SK-MEL-5 (cell line): ENCODE measurements around the gene ZBTB18. TPM values are rescaled to one million over a fixed set of nuclear protein-coding genes. Genes with fewer than 3 reads are reported as not detected.

Source experiments
- DNase-seq: peaks from one replicate; pipeline ENCODE4 v3.0.0-alpha.2; 2016; ENCODE audit warnings: low read depth, low spot score
- in situ Hi-C: cut with HindIII; loops from 2 replicates; pipeline ENCODE4 v1.10.0; 2016; ENCODE audit warnings: low sequenced_read_pairs, high pct_unique_total_duplicates, low pct_unique_long_range_greater_than_20kb
- total RNA-seq: library from RNA; depleted of rRNA; stranded (reverse); fragments of >200 nt; shearing (Covaris generic); gene quantifications from 2 replicates; pipeline ENCODE4 v1.2.3, GENCODE V29; 2014

The ZBTB18 gene
- total RNA-seq, 1 experiment from 2014 or later, result 11.4 TPM

- DNase-seq, result peak; percentile 55
- in situ Hi-C loops, result no loop called here
These were observed 2.7 kb downstream of the ZBTB18 start for GRCh38 chr1:244053831-244054230.

- no peak for DNase-seq
- in situ Hi-C loops, result no loop called here
These were observed 3.3 kb downstream of the ZBTB18 start for GRCh38 chr1:244054247-244054923.

- in situ Hi-C loops, result no loop called here
- DNase-seq, result no peak
These were observed 3.8 kb downstream of the ZBTB18 start for GRCh38 chr1:244054924-244055263.

GRCh38 chr1:244056577-244056976, 5.5 kb downstream of the ZBTB18 start:
- in situ Hi-C loops, result no loop called here
- no peak for DNase-seq

- no peak for DNase-seq
- in situ Hi-C loops, result no loop called here
These were observed 6.6 kb downstream of the ZBTB18 start for GRCh38 chr1:244057474-244058385.

GRCh38 chr1:244060117-244060516, 9.0 kb downstream of the ZBTB18 start:
- DNase-seq, result no peak
- in situ Hi-C loops, result loop anchor here (10.0 kb wide), 1 partner anchor 45 kb away; no protein-coding TSS in a partner anchor

- DNase-seq, result no peak
- in situ Hi-C loops, result loop anchor here (10.0 kb wide), 1 partner anchor 46 kb away; no protein-coding TSS in a partner anchor
These were observed 9.6 kb downstream of the ZBTB18 start for GRCh38 chr1:244060686-244061085.

GRCh38 chr1:244062156-244062725, 11.2 kb downstream of the ZBTB18 start:
- in situ Hi-C loops, result loop anchor here (10.0 kb wide), 1 partner anchor 47 kb away; no protein-coding TSS in a partner anchor
- DNase-seq, result no peak

GRCh38 chr1:244063498-244063897, 12.4 kb downstream of the ZBTB18 start:
- in situ Hi-C loops, result loop anchor here (10.0 kb wide), 1 partner anchor 49 kb away; no protein-coding TSS in a partner anchor
- no peak for DNase-seq

GRCh38 chr1:244064621-244065020, 13.5 kb downstream of the ZBTB18 start:
- no peak for DNase-seq
- in situ Hi-C loops, result loop anchor here (10.0 kb wide), 1 partner anchor 50 kb away; no protein-coding TSS in a partner anchor

- DNase-seq, result no peak
- in situ Hi-C loops, result loop anchor here (10.0 kb wide), 1 partner anchor 50 kb away; no protein-coding TSS in a partner anchor
These were observed 14.1 kb downstream of the ZBTB18 start for GRCh38 chr1:244065063-244065793.

- in situ Hi-C loops, result loop anchor here (10.0 kb wide), 1 partner anchor 51 kb away; no protein-coding TSS in a partner anchor
- DNase-seq, result no peak
These were observed 14.9 kb downstream of the ZBTB18 start for GRCh38 chr1:244065960-244066388.

- no peak for DNase-seq
- in situ Hi-C loops, result loop anchor here (10.0 kb wide), 1 partner anchor 52 kb away; no protein-coding TSS in a partner anchor
These were observed 16.1 kb downstream of the ZBTB18 start for GRCh38 chr1:244066954-244067716.

- in situ Hi-C loops, result loop anchor here (10.0 kb wide), 1 partner anchor 53 kb away; no protein-coding TSS in a partner anchor
- DNase-seq, result no peak
These were observed 16.8 kb downstream of the ZBTB18 start for GRCh38 chr1:244067893-244068292.

GRCh38 chr1:244068567-244068966, 17.5 kb downstream of the ZBTB18 start:
- no peak for DNase-seq
- in situ Hi-C loops, result loop anchor here (10.0 kb wide), 1 partner anchor 54 kb away; no protein-coding TSS in a partner anchor

GRCh38 chr1:244069326-244069898, 18.3 kb downstream of the ZBTB18 start:
- DNase-seq, result no peak
- in situ Hi-C loops, result loop anchor here (10.0 kb wide), 1 partner anchor 55 kb away; no protein-coding TSS in a partner anchor
